ENCODE data around the gene ZFP36.

DNA sequence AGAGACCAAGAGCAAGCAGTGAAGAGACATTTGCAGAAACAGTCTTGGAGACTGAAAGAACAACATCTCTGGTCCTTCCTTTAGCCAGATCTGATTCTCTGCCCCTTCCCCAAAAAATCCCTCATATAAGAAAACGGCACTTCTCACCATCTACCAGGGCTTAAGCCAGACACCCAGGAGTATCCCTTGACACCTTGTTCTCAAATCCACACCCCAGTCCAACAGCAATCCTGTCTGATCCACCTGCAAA, 4.1 kb downstream of the ZFP36 start:
- TF ChIP-seq CTCF (IDR thresholded peaks at IDR 0.05), result no peak
- no peak for TF ChIP-seq POLR2AphosphoS5 (IDR thresholded peaks at IDR 0.05; ENCODE audit: insufficient read depth in 1 of 2, low read depth in 1 of 2)

Measured in vagina (tissue), 2 donors.